Panc1 (cell line): ENCODE data around the gene USP10. TPM values are rescaled to one million over a fixed set of nuclear protein-coding genes. Genes with fewer than 3 reads are reported as not detected.
"Not testable (repeated sequence)": the region's sequence is repeated elsewhere in the genome, so short reads cannot be mapped to it uniquely, and the experiment has no call there.

Experiments
- ATAC-seq: fragments of 200-7000 bp; cut with Tn5 transposase; 2 replicates; pipeline ENCODE4 v1.9.1; 2020; ENCODE audit warnings: mild to moderate bottlenecking, moderate library complexity
- BruUV-seq: library from RNA; stranded (reverse); fragments of 400-500 nt; replicated peaks from 2 replicates; lab custom pipeline; 2021; lab: Mats Ljungman, UMichigan
- CTCF ChIA-PET: fragments of 300-600 bp; sonication (Branson Sonifier 250); formaldehyde crosslinking; loops from one replicate; lab custom pipeline; 2022; ENCODE audit warnings: antibody characterized with exemption; lab: Charles Lee
- POLR2A ChIA-PET: fragments of 300-600 bp; sonication (Branson Sonifier 250); formaldehyde crosslinking; loops from one replicate; lab custom pipeline; 2022; ENCODE audit warnings: antibody characterized with exemption; lab: Charles Lee
- DNase-seq: peaks from one replicate; pipeline ENCODE4 v3.0.0-alpha.2; 2010; ENCODE audit warnings: low read depth, low spot score
- H3K27ac ChIP-seq: 2 replicates; pipeline ENCODE4 v1.5.1; 2011; ENCODE audit warnings: mild to moderate bottlenecking, low read length, inconsistent platforms
- H3K27me3 ChIP-seq: fragments of 200-500 bp; sonication (Bioruptor generic); 2 replicates; pipeline ENCODE4 v1.6.0; 2014; ENCODE audit warnings: low read length, inconsistent platforms; ENCODE audit not compliant: control insufficient read depth, insufficient read depth
- H3K36me3 ChIP-seq: fragments of 200-500 bp; sonication (Bioruptor generic); 2 replicates; pipeline ENCODE4 v1.5.1; 2014; ENCODE audit warnings: inconsistent platforms, mild to moderate bottlenecking, low read length, moderate library complexity; ENCODE audit not compliant: control insufficient read depth, insufficient read depth
- H3K4me1 ChIP-seq: 2 replicates; pipeline ENCODE4 v1.5.1; 2011; ENCODE audit warnings: inconsistent platforms, mild to moderate bottlenecking, low read length, moderate library complexity; ENCODE audit not compliant: control insufficient read depth, insufficient read depth
- H3K4me3 ChIP-seq, 2 experiments: 2 replicates each; pipeline ENCODE4 v1.5.1; 2011 to 2012; ENCODE audit warnings: low read depth in 2 of 2, low read length in 2 of 2, mild to moderate bottlenecking in 2 of 2, inconsistent platforms in 1 of 2, moderate library complexity in 1 of 2
- H3K9me3 ChIP-seq: fragments of 200-500 bp; sonication (Bioruptor generic); 2 replicates; pipeline ENCODE4 v1.5.1; 2014; ENCODE audit warnings: low read depth, mild to moderate bottlenecking, inconsistent platforms, low read length, moderate library complexity; ENCODE audit not compliant: control insufficient read depth, insufficient read depth
- POLR2AphosphoS5 ChIP-seq: IDR thresholded peaks from 2 replicates; pipeline ENCODE4 v1.6.1; 2012; ENCODE audit warnings: mild to moderate bottlenecking, low read depth, low read length, moderate library complexity
- SIN3A ChIP-seq: IDR thresholded peaks from 2 replicates; pipeline ENCODE4 v1.6.1; 2012; ENCODE audit warnings: low read depth, mild to moderate bottlenecking, low read length, moderate library complexity, borderline replicate concordance; ENCODE audit not compliant: insufficient read depth
- TCF7L2 ChIP-seq: IDR thresholded peaks from 2 replicates; pipeline ENCODE4 v1.6.1; 2011; ENCODE audit warnings: mild to moderate bottlenecking, low read depth, low read length, inconsistent platforms
- in situ Hi-C: cut with HindIII; loops from 2 replicates; pipeline ENCODE4 v1.10.0; 2016; ENCODE audit warnings: low sequenced_read_pairs, low pct_unique_long_range_greater_than_20kb
- intact Hi-C: fragments of 100-400 bp; cut with micrococcal nuclease; formaldehyde crosslinking; loops from one replicate; pipeline ENCODE4 v1.10.0; 2022; ENCODE audit not compliant: unreplicated experiment
- total RNA-seq: library from RNA; stranded (reverse); gene quantifications from one replicate; pipeline ENCODE4 v1.2.1, GENCODE V29; 2021; ENCODE audit not compliant: unreplicated experiment
- TF ChIP-seq, protein P1 (sequence below), 2 experiments: IDR thresholded peaks; 2 replicates each; pipeline ENCODE4 v1.6.1; 2011 to 2012; ENCODE audit warnings: low read depth in 2 of 2, control low read depth in 1 of 2, low read length in 1 of 2, mild to moderate bottlenecking in 1 of 2, moderate library complexity in 1 of 2; ENCODE audit not compliant: insufficient read depth in 1 of 2
- TF ChIP-seq, protein P2 (sequence below): fragments of 450-650 bp; IDR thresholded peaks from 2 replicates; pipeline ENCODE4 v1.5.1; 2017; ENCODE audit warnings: mild to moderate bottlenecking

The USP10 gene
- total RNA-seq, 1 experiment from 2014 or later: 77.4 TPM

- no peaks in the 10 kb centered on the region for H3K27me3 ChIP-seq
- DNase-seq (no peak), ATAC-seq (no peak)
- intact Hi-C loops: no loop called here
- H3K4me3 ChIP-seq: no peak overlapping the region
- POLR2A ChIA-PET: no interaction called here
- no peaks in the 10 kb centered on the region for H3K9me3 ChIP-seq
- CTCF ChIA-PET: no interaction called here
- H3K36me3 ChIP-seq: no peaks in the 10 kb centered on the region
- no peaks in the 10 kb centered on the region for H3K4me1 ChIP-seq
- in situ Hi-C loops: no loop called here
- TF ChIP-seq SIN3A: no peak
- TF ChIP-seq, protein P1, sequence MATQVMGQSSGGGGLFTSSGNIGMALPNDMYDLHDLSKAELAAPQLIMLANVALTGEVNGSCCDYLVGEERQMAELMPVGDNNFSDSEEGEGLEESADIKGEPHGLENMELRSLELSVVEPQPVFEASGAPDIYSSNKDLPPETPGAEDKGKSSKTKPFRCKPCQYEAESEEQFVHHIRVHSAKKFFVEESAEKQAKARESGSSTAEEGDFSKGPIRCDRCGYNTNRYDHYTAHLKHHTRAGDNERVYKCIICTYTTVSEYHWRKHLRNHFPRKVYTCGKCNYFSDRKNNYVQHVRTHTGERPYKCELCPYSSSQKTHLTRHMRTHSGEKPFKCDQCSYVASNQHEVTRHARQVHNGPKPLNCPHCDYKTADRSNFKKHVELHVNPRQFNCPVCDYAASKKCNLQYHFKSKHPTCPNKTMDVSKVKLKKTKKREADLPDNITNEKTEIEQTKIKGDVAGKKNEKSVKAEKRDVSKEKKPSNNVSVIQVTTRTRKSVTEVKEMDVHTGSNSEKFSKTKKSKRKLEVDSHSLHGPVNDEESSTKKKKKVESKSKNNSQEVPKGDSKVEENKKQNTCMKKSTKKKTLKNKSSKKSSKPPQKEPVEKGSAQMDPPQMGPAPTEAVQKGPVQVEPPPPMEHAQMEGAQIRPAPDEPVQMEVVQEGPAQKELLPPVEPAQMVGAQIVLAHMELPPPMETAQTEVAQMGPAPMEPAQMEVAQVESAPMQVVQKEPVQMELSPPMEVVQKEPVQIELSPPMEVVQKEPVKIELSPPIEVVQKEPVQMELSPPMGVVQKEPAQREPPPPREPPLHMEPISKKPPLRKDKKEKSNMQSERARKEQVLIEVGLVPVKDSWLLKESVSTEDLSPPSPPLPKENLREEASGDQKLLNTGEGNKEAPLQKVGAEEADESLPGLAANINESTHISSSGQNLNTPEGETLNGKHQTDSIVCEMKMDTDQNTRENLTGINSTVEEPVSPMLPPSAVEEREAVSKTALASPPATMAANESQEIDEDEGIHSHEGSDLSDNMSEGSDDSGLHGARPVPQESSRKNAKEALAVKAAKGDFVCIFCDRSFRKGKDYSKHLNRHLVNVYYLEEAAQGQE (IDR thresholded peaks at IDR 0.05; ENCODE audit: insufficient read depth in 1 of 2, low read depth in 2 of 2, low read length in 1 of 2): no peak
- no peak for TF ChIP-seq POLR2AphosphoS5
- TF ChIP-seq TCF7L2: no peak
- BruUV-seq: no TSS peak
- H3K27ac ChIP-seq: no peak overlapping the region
Measured at GRCh38 chr16:84686707-84687298, 13.0 kb upstream of the USP10 start.

- Histone ChIP-seq H3K27me3 (no peaks in the 10 kb centered on the region), H3K27ac (no peak overlapping the region), H3K4me3 (no peak overlapping the region), H3K36me3 (no peaks in the 10 kb centered on the region), H3K9me3 (no peaks in the 10 kb centered on the region), H3K4me1 (no peaks in the 10 kb centered on the region)
- in situ Hi-C loops: no loop called here
- CTCF ChIA-PET: interaction anchor here (0.7 kb wide), 1 partner anchor 61 kb away, joined by 7 read pairs; no protein-coding TSS in a partner anchor
- ATAC-seq: no peak
- BruUV-seq: no TSS peak
- intact Hi-C loops: no loop called here
- POLR2A ChIA-PET: interaction anchor here (0.5 kb wide), 1 partner anchor 33 kb away, joined by 7 read pairs; no protein-coding TSS in a partner anchor
- TF ChIP-seq, protein P1 (IDR thresholded peaks at IDR 0.05; ENCODE audit: insufficient read depth in 1 of 2, low read depth in 2 of 2, low read length in 1 of 2): no peak
- TF ChIP-seq POLR2AphosphoS5 (no peak), TCF7L2 (no peak), SIN3A (no peak)
- TF ChIP-seq, protein P2, sequence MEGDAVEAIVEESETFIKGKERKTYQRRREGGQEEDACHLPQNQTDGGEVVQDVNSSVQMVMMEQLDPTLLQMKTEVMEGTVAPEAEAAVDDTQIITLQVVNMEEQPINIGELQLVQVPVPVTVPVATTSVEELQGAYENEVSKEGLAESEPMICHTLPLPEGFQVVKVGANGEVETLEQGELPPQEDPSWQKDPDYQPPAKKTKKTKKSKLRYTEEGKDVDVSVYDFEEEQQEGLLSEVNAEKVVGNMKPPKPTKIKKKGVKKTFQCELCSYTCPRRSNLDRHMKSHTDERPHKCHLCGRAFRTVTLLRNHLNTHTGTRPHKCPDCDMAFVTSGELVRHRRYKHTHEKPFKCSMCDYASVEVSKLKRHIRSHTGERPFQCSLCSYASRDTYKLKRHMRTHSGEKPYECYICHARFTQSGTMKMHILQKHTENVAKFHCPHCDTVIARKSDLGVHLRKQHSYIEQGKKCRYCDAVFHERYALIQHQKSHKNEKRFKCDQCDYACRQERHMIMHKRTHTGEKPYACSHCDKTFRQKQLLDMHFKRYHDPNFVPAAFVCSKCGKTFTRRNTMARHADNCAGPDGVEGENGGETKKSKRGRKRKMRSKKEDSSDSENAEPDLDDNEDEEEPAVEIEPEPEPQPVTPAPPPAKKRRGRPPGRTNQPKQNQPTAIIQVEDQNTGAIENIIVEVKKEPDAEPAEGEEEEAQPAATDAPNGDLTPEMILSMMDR: no peak
- DNase-seq: no peak
Measured at GRCh38 chr16:84687715-84688114, 12.1 kb upstream of the USP10 start.

- H3K27ac ChIP-seq, DNase-seq, intact Hi-C loops, H3K4me1 ChIP-seq, H3K9me3 ChIP-seq, H3K36me3 ChIP-seq, BruUV-seq, H3K27me3 ChIP-seq, in situ Hi-C loops, ATAC-seq, H3K4me3 ChIP-seq: not testable (repeated sequence)
- CTCF ChIA-PET: interaction anchor here (0.7 kb wide), 1 partner anchor 61 kb away, joined by 7 read pairs; no protein-coding TSS in a partner anchor
- POLR2A ChIA-PET: interaction anchor here (0.5 kb wide), 1 partner anchor 32 kb away, joined by 7 read pairs; no protein-coding TSS in a partner anchor
Measured at GRCh38 chr16:84688163-84688562, 11.6 kb upstream of the USP10 start.
